HL-60 (cell line): ENCODE results near the gene ATP2B2.

Source experiments
- DNase-seq, 2 experiments: peaks; one replicate each; pipeline ENCODE4 v3.0.0-alpha.2; 2010 to 2020; ENCODE audit warnings: low read depth in 1 of 2, low spot score in 1 of 2
- H3K27ac ChIP-seq: fragments of 250-450 bp; sonication (Bioruptor Pico); replicated peaks from 2 replicates; pipeline ENCODE4 v1.5.1; 2020; ENCODE audit warnings: mild to moderate bottlenecking, moderate library complexity
- H3K27me3 ChIP-seq: fragments of 250-450 bp; sonication (Bioruptor Pico); 2 replicates; pipeline ENCODE4 v1.5.1; 2021; ENCODE audit warnings: mild to moderate bottlenecking, moderate library complexity; ENCODE audit not compliant: insufficient read depth, poor library complexity, severe bottlenecking
- H3K4me3 ChIP-seq: replicated peaks from 2 replicates; pipeline ENCODE4 v1.5.1; 2011; ENCODE audit warnings: mild to moderate bottlenecking, control low read depth, low read length; ENCODE audit not compliant: insufficient read depth
- GABPA ChIP-seq: IDR thresholded peaks from 2 replicates; pipeline ENCODE4 v1.6.1; 2012; ENCODE audit warnings: low read depth
- POLR2AphosphoS5 ChIP-seq: IDR thresholded peaks from 2 replicates; pipeline ENCODE4 v1.6.1; 2012; ENCODE audit warnings: low read depth
- SPI1 ChIP-seq: IDR thresholded peaks from 2 replicates; pipeline ENCODE4 v1.6.1; 2012; ENCODE audit warnings: low read depth, mild to moderate bottlenecking, borderline replicate concordance
- TF ChIP-seq, protein P1 (sequence below): IDR thresholded peaks from 2 replicates; pipeline ENCODE4 v1.6.1; 2012; ENCODE audit warnings: low read depth; ENCODE audit not compliant: insufficient replicate concordance
- TF ChIP-seq, protein P2 (sequence below): IDR thresholded peaks from one replicate; pipeline ENCODE4 v1.5.1; 2011; ENCODE audit warnings: low read length, control low read depth, inconsistent platforms; ENCODE audit not compliant: insufficient read depth

The ATP2B2 gene

GRCh38 chr3:10437272-10437994, 68.0 kb downstream of the ATP2B2 start:
- no peak for DNase-seq
- TF ChIP-seq POLR2AphosphoS5 = no peak
- no peak for TF ChIP-seq SPI1
- TF ChIP-seq, protein P1, sequence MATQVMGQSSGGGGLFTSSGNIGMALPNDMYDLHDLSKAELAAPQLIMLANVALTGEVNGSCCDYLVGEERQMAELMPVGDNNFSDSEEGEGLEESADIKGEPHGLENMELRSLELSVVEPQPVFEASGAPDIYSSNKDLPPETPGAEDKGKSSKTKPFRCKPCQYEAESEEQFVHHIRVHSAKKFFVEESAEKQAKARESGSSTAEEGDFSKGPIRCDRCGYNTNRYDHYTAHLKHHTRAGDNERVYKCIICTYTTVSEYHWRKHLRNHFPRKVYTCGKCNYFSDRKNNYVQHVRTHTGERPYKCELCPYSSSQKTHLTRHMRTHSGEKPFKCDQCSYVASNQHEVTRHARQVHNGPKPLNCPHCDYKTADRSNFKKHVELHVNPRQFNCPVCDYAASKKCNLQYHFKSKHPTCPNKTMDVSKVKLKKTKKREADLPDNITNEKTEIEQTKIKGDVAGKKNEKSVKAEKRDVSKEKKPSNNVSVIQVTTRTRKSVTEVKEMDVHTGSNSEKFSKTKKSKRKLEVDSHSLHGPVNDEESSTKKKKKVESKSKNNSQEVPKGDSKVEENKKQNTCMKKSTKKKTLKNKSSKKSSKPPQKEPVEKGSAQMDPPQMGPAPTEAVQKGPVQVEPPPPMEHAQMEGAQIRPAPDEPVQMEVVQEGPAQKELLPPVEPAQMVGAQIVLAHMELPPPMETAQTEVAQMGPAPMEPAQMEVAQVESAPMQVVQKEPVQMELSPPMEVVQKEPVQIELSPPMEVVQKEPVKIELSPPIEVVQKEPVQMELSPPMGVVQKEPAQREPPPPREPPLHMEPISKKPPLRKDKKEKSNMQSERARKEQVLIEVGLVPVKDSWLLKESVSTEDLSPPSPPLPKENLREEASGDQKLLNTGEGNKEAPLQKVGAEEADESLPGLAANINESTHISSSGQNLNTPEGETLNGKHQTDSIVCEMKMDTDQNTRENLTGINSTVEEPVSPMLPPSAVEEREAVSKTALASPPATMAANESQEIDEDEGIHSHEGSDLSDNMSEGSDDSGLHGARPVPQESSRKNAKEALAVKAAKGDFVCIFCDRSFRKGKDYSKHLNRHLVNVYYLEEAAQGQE = no peak

DNA sequence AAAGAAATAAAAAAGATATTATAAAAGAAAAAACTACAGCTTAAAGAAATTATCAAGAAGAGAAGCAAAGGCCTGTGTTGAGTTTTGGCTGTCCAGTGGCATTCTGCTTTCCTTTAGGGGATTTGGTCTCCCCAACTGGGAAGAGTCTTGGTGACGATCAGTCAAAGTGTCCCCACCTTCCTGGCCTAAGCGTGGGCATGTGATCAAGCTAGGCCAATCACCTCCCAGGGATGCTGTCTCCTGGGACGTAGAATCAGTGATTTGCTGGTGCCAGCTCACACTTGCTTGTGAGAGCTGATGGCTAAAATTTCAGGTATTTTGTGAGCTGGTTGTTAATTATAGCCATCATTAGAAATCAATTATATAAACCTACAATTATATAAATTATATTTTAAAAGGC, 69.5 kb downstream of the ATP2B2 start:
- Histone ChIP-seq H3K4me3 (no peak overlapping the region), H3K27ac (no peak overlapping the region), H3K27me3 (no peaks in the 10 kb centered on the region)
- no peak for TF ChIP-seq SPI1
- no peak for TF ChIP-seq GABPA
- no peak for TF ChIP-seq POLR2AphosphoS5
- TF ChIP-seq, protein P1 = no peak
- TF ChIP-seq, protein P2, sequence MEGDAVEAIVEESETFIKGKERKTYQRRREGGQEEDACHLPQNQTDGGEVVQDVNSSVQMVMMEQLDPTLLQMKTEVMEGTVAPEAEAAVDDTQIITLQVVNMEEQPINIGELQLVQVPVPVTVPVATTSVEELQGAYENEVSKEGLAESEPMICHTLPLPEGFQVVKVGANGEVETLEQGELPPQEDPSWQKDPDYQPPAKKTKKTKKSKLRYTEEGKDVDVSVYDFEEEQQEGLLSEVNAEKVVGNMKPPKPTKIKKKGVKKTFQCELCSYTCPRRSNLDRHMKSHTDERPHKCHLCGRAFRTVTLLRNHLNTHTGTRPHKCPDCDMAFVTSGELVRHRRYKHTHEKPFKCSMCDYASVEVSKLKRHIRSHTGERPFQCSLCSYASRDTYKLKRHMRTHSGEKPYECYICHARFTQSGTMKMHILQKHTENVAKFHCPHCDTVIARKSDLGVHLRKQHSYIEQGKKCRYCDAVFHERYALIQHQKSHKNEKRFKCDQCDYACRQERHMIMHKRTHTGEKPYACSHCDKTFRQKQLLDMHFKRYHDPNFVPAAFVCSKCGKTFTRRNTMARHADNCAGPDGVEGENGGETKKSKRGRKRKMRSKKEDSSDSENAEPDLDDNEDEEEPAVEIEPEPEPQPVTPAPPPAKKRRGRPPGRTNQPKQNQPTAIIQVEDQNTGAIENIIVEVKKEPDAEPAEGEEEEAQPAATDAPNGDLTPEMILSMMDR = no peak
- no peak for DNase-seq

More at GRCh38 chr3:10437272-10437994, 68.0 kb downstream of the ATP2B2 start:
- H3K27ac ChIP-seq = no peak overlapping the region
- H3K27me3 ChIP-seq = no peaks in the 10 kb centered on the region
- no peak overlapping the region for H3K4me3 ChIP-seq

- TF ChIP-seq POLR2AphosphoS5 (no peak), GABPA (no peak), SPI1 (no peak)
- TF ChIP-seq, protein P1 = no peak
- TF ChIP-seq, protein P2 = no peak
- H3K27ac ChIP-seq = no peak overlapping the region
- DNase-seq = no peak
- H3K4me3 ChIP-seq = no peak overlapping the region
- H3K27me3 ChIP-seq = no peaks in the 10 kb centered on the region
These were observed 70.4 kb downstream of the ATP2B2 start for GRCh38 chr3:10434938-10435336.
